ENCODE results near the gene EGLN1.

DNA sequence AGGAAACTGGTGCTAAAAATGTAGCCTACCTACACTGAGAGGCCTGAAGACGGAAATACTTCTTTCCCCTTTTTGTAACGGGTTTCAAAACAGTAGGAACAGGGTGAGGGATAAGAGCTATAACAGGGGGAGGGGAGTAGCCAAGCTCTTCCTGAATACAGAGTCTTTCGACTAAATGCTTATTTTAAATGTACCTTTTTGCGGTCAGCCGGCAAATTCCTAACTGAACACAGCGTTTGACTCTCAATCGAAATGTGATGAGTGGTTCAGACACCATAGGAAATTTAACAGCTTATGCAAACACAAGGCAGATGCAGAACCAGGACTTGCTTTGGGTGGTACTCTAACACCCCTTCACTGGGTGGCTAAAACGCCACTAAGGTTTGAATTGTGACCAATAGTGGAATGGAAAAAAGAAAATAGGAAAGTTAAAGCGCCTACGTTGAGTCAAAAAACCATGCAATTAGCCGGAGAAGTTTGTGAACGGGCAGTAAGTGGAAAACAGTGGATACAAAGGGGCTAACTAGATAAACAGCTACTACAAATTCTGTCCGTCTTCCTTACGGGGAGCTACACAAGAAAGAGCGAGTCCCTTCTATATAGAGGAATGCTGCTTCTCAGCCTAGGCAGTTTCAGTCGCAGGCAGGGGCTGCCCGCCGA lies 1.7 kb downstream of the EGLN1 start:
- TF ChIP-seq POLR2A (IDR thresholded peaks at IDR 0.05; ENCODE audit: low read depth, low read length) (no peak), RFX5 (IDR thresholded peaks at IDR 0.05; ENCODE audit: low read depth, low read length) (no peak), STAT3 (IDR thresholded peaks at IDR 0.05; ENCODE audit: low read depth, low read length) (no peak), PAX5 (IDR thresholded peaks at IDR 0.05; ENCODE audit: borderline replicate concordance, low read depth, low read length) (no peak)
- TF ChIP-seq, protein P1, sequence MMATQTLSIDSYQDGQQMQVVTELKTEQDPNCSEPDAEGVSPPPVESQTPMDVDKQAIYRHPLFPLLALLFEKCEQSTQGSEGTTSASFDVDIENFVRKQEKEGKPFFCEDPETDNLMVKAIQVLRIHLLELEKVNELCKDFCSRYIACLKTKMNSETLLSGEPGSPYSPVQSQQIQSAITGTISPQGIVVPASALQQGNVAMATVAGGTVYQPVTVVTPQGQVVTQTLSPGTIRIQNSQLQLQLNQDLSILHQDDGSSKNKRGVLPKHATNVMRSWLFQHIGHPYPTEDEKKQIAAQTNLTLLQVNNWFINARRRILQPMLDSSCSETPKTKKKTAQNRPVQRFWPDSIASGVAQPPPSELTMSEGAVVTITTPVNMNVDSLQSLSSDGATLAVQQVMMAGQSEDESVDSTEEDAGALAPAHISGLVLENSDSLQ (IDR thresholded peaks at IDR 0.05) = no peak
- TF ChIP-seq, protein P2, sequence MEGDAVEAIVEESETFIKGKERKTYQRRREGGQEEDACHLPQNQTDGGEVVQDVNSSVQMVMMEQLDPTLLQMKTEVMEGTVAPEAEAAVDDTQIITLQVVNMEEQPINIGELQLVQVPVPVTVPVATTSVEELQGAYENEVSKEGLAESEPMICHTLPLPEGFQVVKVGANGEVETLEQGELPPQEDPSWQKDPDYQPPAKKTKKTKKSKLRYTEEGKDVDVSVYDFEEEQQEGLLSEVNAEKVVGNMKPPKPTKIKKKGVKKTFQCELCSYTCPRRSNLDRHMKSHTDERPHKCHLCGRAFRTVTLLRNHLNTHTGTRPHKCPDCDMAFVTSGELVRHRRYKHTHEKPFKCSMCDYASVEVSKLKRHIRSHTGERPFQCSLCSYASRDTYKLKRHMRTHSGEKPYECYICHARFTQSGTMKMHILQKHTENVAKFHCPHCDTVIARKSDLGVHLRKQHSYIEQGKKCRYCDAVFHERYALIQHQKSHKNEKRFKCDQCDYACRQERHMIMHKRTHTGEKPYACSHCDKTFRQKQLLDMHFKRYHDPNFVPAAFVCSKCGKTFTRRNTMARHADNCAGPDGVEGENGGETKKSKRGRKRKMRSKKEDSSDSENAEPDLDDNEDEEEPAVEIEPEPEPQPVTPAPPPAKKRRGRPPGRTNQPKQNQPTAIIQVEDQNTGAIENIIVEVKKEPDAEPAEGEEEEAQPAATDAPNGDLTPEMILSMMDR (IDR thresholded peaks at IDR 0.05 in 2 of 3, conservative IDR thresholded peaks at IDR 0.05 in 1 of 3; ENCODE audit: control insufficient read depth in 2 of 3, extremely low read depth in 1 of 3, insufficient read depth in 1 of 3, low read depth in 3 of 3, low read length in 3 of 3) = no peak

Data from GM12878 (cell line).